Stimulated activated CD4-positive, alpha-beta T cell treated with anti-CD3 and anti-CD28 coated beads, Interleukin-15, amount 100 ng/mL, for 1 hour (primary cell): ENCODE data around the gene PDX1.

Source experiments
- DNase-seq, 2 donors: peaks; one replicate each; pipeline ENCODE4 v3.0.0-alpha.2; 2020; ENCODE audit warnings: low read depth in 1 of 2, low spot score in 1 of 2

The PDX1 gene

GRCh38 chr13:27921961-27922882 lies 2.4 kb downstream of the PDX1 start:
- DNase-seq: no peak

DNA sequence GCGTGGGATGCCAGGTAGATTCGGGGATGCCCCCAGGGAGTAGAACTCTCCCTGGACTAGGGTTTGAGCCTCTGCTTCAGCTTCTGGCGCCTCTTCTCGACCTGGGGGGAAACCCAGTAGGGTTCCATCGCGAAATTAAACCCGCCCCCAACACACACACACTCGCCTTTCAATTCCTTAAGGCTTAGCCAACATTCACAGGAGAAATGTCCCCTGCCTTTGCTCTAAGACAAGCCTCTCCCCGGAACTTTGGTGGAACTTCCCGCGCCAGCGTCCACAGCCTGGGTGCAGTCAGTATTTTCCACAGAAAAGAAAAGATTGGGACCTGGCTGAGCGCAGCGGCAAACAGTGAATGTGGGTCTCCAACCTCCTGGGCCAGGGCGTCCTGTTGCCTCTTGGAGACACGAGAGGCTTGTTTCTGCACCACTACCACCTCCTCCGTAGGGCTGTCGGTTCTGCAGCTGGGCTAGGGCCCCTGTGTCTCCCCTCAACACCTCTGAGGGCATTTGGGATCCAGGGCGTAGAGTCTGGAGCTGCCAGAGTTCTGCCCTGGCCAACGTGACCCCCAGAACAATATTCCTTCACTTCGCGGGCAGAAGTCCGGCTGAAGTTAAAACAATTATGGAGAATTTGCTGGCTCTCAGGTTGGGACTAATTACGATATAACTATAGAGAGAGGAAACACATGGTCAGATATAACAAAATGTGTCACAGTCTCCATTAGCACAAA lies 3.2 kb downstream of the PDX1 start:
- no peak for DNase-seq

GRCh38 chr13:27923794-27924528 lies 4.2 kb downstream of the PDX1 start:
- DNase-seq: no peak

DNA sequence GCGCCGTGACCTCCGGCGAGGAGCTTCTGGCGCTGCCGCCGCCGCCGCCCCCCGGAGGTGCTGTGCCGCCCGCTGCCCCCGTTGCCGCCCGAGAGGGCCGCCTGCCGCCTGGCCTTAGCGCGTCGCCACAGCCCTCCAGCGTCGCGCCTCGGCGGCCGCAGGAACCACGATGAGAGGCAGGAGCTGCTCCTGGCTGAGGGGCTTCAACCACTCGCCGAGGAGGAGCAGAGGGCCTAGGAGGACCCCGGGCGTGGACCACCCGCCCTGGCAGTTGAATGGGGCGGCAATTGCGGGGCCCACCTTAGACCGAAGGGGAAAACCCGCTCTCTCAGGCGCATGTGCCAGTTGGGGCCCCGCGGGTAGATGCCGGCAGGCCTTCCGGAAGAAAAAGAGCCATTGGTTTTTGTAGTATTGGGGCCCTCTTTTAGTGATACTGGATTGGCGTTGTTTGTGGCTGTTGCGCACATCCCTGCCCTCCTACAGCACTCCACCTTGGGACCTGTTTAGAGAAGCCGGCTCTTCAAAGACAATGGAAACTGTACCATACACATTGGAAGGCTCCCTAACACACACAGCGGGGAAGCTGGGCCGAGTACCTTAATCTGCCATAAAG lies 4.8 kb downstream of the PDX1 start:
- DNase-seq: no peak

DNA sequence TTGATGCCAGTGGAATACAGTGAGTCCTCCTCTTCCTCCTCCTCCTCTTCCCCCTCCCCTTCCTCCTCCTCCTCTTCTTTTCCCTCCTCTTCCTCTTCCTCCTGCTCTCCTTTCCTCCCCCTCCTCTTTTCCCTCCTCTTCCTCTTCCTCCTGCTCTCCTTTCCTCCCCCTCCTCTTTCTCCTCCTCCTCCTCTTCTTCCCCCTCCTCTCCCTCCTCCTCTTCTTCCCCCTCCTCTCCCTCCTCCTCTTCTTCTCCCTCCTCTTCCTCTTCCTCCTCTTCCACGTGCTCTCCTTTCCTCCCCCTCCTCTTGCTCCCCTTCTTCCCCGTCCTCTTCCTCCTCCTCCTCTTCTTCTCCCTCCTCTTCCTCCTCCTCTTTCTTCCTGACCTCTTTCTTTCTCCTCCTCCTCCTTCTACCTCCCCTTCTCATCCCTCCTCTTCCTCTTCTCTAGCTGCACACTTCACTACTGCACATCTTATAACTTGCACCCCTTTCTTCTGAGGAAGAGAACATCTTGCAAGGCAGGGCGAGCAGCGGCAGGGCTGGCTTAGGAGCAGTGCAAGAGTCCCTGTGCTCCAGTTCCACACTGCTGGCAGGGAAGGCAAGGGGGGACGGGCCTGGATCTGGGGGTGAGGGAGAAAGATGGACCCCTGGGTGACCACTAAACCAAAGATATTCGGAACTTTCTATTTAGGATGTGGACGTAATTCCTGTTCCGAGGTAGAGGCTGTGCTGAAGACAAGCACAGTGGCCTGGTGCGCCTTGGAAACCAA lies 5.6 kb downstream of the PDX1 start:
- DNase-seq: no peak

- DNase-seq: no peak
Observed at GRCh38 chr13:27926644-27927434, 7.0 kb downstream of the PDX1 start.

DNA sequence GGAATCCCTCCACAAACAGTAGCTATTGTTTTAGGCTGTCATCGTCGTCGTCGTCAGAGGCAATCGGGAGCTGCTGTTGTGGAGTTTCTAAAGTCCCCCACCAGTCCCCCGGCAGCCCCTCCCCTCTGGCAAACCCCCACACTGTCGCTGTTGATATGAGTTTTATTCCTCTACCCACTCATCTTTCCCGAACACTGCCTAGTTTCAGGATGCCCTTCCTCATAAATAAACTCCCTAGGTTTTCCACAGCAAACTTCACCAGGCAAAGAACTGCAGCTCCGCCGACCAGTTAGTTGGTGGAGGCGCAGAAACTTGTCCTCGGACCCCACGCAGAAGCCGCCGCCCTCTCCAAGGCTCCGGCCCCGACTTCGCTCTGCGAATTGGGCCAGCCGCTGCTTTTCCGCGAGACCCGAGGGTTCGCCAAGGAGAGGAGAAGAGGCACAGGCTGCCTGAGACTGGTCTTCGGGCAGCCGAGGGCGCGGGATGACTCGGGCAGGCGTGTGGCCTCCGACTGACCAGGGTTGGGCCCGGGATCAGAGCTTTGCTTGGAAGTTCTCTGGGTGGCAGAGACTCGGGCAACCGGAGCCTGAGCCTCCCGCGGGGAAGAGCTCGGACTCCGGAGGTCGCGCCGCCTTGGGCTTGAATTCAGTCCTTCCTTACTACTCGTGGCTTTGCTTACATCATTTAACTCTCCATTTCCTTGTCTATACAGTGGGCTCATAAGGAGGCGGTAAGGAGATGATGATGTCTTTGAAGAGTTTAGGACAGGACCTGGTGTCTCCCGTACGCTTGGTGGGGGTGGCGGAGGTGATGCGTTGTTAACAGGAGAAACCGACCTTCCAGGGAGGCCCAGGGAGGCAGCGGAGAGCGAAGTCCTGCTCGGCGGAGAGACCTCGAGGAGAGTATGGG lies 7.9 kb downstream of the PDX1 start:
- DNase-seq: no peak

DNA sequence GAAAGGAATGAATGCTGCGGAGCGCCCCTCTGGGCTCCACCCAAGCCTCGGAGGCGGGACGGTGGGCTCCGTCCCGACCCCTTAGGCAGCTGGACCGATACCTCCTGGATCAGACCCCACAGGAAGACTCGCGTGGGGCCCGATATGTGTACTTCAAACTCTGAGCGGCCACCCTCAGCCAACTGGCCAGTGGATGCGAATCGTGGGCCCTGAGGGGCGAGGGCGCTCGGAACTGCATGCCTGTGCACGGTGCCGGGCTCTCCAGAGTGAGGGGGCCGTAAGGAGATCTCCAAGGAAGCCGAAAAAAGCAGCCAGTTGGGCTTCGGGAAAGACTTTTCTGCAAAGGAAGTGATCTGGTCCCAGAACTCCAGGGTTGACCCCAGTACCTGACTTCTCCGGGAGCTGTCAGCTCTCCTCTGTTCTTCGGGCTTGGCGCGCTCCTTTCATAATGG lies 8.6 kb downstream of the PDX1 start:
- no peak for DNase-seq

DNA sequence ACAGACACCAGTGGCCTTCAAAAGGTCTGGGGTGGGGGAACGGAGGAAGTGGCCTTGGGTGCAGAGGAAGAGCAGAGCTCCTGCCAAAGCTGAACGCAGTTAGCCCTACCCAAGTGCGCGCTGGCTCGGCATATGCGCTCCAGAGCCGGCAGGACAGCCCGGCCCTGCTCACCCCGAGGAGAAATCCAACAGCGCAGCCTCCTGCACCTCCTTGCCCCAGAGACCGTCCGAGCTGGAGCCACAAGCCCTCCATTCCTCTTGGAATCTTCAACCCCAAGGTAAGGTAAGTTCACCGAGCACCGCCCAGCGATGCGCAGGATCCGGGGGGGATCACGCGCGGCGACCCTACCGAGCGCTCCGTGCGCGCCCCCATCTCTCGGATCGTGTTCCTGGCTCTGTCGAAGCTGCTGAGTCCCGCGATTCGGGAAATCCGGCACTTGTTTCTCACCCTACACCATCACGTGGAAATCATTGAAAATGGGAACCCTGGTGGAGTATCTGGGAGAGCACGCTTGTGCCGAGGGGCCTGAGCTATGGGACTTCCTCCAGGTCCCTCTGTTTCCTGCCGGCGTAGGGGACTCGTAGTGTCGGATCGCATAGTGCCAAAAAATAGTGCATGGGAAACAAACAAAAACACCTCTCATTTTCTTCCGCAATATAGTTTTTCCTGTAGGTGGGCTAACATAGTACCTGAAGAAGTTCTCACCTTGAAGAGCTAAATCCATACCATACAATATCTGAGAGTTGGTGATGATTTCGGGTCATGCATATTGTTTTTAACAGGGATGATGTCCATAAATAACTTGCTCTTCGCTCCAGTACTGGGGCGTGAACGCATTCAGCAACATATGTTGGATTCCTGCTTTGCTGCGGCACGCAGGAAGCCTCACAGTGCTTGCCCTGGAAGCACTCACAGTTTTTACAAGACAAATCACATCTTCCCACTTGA lies 9.3 kb downstream of the PDX1 start:
- DNase-seq: no peak

DNA sequence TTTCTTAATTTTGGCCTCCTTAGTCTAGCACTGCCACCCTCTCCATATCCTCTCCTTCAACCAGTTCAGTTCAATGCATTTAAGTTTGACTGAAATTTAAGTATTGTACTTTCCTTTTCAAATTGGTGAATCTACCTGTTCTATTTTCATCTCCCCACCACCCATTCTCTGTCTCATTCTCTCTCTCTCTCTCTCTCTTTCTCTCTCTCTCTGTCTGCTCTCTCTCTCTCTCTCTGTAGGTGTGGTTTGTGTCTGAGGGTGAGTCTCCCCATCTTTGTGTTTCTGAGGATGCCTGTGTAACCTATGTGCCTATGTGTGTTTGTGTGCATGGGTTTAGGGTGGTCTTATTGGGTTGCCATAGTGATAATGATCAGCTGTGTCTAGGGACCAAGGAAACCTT lies 10.1 kb downstream of the PDX1 start:
- no peak for DNase-seq

DNA sequence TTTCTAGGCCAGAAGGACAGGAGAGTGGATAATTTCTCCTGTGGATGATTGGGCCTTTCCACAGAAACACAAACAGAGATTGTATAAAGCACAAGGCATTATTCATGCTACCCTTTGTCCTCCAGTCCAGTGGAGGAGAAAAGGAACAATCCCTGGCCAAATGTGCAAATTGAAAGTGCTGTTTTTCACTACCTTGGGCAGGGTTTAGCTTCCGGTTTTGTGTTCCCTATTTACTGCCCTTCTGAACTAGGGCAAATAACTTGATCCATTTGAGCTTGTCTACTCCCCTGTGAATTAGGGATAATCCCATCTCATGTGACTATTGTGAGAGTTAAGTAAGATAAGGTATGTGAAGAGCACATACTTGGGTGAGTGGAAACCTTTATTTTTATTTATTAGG lies 13.3 kb downstream of the PDX1 start:
- no peak for DNase-seq

DNA sequence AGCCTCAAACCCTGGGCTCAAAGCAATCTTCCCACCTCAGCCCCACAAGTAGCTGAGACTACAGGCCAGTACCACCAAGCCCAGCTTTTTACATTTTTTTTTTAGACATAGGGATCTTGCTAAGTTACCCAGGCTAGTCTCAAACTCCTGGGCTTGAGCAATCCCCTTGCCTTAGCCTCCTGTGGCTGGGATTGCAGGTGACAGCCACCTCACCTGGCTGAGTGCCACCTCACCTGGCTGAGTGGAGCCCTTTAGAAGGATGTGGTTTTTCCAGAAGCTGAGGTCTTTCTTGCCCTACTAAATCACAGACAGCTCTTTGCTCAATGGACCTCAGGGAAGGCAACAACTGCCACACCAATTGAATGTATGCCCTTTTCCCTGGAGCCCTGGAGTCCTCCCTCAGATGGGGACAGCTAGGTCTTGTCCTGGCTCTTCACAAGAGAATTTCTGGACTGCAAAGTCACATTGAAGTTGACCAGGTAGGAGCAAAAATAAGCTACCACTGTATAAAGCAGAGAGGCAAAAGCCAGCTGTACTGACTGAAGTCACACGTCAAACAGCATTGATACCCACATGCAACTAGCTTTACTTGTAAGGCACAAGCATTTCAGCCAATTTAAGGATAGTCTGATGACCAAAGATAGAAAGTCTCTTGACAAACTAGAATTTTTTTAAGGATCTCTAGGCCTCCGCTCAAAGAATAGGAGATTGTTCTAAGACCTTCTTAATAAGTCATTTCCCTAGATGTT lies 14.0 kb downstream of the PDX1 start:
- DNase-seq: no peak

GRCh38 chr13:27942972-27943371 lies 23.2 kb downstream of the PDX1 start:
- no peak for DNase-seq

DNA sequence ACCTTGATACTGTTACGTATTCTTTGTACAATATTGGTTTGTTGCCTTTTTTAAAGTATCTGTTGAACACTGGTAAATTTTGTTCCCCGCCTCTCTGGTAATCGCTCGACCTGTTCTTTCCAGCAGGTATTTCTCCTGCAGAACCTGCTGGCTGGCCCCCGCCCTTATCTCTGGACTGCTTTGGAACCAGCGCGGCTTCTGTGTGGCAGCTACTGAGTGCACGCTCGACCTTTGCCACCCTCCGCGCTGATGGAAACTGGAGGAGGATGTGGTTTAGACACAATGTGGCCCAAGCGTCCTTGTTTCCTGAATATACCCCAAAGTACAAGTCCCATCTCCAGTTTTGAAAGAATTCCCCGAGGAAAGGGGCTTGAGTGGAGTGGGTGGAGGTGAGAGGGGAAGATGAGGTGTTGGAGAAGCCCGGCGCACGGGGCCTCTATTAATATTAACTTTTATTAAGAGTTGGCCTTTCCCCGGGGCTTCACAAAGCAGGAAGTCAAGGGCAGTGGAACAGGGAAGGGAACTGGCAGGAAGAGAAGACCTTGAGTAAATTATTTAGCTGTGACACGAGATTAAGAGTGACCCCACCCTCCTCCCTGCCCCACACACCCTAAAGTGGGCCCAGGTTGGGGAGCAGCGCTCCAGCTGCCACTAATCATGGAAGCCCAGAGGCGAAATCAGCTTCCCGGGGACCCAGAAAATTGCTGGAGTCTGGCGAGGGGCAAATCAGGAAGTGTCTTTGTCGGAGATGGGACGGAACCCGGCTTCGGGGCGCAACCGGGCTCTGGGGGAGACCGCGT lies 33.3 kb downstream of the PDX1 start:
- DNase-seq: no peak

GRCh38 chr13:27953676-27954405 lies 34.0 kb downstream of the PDX1 start:
- peak in 1 of 2 donors; percentile 66 for DNase-seq
